Stimulated activated CD8-positive, alpha-beta memory T cell treated with anti-CD3 and anti-CD28 coated beads, Interleukin-4, amount 100 ng/mL, for 4 hours (primary cell): ENCODE results near the gene SELENOV.
A peak's percentile ranks its signal among the peaks of the same experiment; 100 is the strongest.
"Not testable (repeated sequence)": the region's sequence is repeated elsewhere in the genome, so short reads cannot be mapped to it uniquely, and the experiment has no call there.

Source experiments
- DNase-seq, 2 donors: peaks; one replicate each; pipeline ENCODE4 v3.0.0-alpha.2; 2020; ENCODE audit warnings: low read depth in 2 of 2, low spot score in 1 of 2

Gene SELENOV, protein sequence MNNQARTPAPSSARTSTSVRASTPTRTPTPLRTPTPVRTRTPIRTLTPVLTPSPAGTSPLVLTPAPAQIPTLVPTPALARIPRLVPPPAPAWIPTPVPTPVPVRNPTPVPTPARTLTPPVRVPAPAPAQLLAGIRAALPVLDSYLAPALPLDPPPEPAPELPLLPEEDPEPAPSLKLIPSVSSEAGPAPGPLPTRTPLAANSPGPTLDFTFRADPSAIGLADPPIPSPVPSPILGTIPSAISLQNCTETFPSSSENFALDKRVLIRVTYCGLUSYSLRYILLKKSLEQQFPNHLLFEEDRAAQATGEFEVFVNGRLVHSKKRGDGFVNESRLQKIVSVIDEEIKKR

GRCh38 chr19:39514840-39515550, at the start of gene SELENOV:
TSS of gene SELENOV (plus strand) at chr19:39515139. CDS start at chr19:39515213, 74 bp downstream.
- no peak for DNase-seq

DNA sequence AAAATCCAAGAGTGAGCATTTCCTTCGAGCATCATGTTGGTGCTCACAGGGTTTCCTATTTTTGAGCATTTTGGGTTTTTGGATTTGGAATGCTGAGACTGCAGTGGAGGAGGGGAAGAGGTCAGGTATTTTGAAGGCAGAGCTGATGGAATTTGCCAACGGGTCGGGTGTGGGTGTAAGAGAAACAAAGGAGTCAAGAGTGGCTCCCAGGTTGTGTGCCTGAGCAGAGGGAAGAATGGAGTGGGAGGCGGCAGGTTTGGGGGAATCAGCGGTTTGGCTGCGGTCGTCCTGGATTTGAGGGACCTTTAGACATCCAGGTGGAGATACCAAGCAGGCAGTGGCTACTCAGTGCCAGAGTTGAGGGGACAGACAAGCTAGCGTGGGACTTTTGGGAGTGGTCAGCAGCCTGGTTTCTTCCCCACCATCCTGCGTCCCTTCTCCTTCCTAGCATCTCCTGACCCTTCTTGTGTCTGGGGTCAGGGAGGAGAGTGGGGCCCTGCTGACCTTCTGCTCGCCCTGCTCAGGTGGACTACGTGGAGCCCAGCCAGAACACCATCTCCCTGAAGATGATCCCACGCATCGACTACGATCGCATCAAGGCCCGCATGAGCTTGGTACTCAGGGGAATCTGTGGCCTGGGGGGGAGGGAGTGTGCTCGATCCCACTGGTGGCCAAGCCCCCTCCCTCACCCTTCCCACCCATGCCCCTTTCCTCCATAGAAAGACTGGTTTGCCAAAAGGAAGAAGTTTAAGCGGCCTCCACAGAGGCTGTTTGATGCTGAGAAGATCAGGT, 48.8 kb upstream of the SELENOV start:
- no peak for DNase-seq

DNA sequence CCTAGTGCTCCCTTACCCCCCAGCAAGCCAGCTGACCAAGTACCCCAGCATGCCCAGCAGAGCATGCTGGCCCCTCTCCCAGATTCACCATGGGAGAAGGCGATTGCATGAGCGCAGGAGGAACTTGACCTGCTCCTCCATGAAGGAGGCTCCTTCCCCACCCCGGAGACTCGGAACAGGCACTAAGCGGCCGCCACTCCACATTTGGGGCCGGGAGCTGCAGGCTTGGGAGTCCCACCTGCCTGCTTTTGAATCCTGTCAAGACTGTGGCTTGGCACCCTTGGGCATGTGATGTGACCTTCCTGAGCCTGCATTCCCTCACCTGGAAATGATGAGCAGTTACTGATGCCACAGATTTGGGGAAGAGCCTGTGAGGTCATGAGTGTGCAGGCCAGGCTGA, 47.0 kb upstream of the SELENOV start:
- no peak for DNase-seq

DNA sequence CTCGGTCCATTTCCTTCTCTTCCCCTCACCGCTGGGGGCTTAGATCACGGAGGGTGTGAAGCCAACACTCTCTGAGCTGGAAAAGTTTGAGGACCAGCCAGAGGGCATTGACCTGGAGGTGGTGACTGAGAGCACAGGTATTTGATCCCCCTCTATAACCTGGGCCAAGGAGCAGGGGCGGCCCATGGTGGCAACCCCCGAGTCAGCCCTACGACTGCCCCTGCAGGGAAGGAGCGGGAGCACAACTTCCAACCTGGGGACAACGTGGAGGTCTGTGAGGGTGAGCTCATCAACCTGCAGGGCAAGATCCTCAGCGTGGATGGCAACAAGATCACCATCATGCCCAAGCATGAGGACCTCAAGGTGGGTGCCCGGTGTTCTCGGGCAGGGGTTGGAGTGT, 45.9 kb upstream of the SELENOV start:
- no peak for DNase-seq

- DNase-seq: no peak
These were observed 45.4 kb upstream of the SELENOV start for GRCh38 chr19:39469567-39469966.

DNA sequence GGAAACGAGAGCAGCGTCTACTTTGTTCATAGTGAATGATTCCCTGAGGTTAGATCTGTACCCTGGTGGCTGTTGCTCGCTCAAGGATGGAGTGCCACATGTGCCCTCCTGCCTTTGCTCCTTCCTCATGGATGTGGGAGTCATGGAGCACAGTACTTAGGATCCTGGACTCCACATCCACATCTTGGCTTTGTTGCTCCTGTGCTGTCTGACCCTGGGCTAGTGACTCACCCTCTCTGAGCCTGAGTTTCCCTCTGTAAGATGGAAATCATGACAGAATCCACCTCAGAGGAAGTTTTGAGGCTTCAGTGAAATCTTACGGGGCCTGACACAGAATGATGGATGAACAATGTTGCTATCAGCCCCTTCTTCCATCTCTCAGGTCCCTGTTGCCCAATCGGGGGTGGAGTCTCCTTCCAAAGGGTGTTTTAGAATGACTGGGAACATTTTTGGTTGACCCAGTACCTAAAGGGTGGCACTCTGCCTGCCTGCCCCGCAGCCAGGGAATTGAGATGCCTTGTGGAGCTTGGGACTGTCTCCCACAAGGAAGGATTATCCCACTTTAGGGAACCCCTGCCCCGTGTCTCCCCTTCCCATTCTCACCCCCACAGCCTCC, 44.1 kb upstream of the SELENOV start:
- no peak for DNase-seq

DNA sequence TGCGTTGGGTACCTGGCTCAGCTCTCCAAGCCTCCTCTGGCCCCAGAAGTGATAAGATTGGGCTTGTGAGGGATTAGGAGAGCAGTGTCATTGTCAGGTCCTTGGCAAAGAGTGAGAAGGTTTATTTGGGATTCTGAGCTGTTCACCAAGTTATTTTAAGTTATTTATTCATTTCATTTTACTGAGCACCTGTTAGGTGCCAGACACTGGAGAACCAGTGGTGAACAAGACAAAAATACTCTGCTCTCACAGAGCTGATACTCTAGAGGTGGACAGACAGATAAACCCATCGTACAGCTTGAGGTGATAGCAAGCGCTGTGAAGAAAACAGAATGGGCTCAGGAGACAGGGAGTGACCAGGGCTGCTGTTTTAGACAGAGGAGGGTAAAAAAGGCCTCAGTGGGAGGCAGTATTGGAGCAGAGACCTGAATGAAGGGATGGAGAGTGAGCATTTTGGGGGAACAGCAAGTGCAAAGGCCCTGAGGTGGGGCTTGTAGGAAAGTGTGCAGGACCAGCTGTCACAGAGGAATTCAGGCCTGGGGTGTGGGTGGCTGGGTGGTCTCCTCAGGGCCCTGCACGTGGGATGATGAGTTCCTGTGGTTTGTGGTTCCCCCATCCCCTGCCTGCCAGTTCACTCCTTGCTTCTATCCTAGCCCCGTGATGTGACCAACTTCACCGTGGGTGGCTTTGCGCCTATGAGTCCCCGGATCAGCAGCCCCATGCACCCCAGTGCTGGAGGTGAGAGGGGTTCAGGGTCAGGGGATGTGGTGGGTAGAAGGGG, 43.0 kb upstream of the SELENOV start:
- DNase-seq: no peak

DNA sequence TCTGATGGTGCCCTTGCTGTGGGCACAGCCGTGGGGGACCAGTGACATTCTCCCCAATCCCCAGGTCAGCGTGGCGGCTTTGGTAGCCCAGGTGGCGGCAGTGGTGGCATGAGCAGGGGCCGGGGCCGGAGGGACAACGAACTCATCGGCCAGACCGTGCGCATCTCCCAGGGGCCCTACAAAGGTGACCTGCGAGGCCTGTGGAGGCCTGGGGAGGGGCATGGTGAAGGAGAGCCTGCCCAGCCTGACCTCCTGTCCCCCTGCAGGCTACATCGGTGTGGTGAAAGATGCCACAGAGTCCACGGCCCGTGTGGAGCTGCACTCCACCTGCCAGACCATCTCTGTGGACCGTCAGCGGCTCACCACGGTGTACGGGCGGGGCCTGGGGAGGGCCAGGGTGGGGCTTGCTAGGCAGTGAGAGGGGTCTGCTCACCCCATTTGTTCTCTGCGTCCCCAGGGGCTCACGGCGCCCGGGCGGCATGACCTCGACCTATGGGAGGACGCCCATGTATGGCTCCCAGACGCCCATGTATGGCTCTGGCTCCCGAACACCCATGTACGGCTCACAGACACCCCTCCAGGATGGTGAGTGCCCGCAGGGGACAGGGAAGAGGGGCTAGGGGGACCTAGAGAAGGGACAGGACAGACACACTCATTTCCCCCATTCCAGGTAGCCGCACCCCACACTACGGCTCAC, 42.0 kb upstream of the SELENOV start:
- no peak for DNase-seq

GRCh38 chr19:39473443-39473960, 41.4 kb upstream of the SELENOV start:
- no peak for DNase-seq

GRCh38 chr19:39474139-39474620, 40.8 kb upstream of the SELENOV start:
- peak; percentile 38 to 50 for DNase-seq

GRCh38 chr19:39475748-39476147, 39.2 kb upstream of the SELENOV start:
- no peak for DNase-seq

DNA sequence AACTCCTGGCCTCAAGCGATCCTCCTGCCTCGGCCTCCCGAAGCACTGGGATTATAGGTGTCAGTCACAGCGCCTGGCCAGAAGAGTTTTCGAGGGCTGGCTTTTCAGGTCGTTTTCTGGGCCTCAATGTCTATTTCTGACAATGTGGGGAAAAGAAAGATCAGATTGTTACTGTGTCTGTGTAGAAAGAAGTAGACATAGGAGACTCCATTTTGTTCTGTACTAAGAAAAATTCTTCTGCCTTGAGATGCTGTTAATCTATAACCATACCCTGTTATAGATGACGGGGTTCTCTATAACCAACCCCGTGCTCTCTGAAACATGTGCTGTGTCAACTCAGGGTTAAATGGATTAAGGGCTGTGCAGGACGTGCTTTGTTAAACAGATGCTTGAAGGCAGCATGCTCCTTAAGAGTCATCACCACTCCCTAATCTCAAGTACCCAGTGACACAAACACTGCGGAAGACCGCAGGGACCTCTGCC, 35.6 kb upstream of the SELENOV start:
- not testable (repeated sequence) for DNase-seq

GRCh38 chr19:39479916-39480315, 35.0 kb upstream of the SELENOV start:
- DNase-seq: no peak

GRCh38 chr19:39480337-39481228, 34.4 kb upstream of the SELENOV start, which contains the start of gene TIMM50:
TSS of gene TIMM50 (plus strand) at chr19:39480838. CDS start at chr19:39480854, 16 bp downstream.
- DNase-seq: peak; percentile 93 to 94

GRCh38 chr19:39481229-39481545, 33.8 kb upstream of the SELENOV start:
- DNase-seq: no peak

DNA sequence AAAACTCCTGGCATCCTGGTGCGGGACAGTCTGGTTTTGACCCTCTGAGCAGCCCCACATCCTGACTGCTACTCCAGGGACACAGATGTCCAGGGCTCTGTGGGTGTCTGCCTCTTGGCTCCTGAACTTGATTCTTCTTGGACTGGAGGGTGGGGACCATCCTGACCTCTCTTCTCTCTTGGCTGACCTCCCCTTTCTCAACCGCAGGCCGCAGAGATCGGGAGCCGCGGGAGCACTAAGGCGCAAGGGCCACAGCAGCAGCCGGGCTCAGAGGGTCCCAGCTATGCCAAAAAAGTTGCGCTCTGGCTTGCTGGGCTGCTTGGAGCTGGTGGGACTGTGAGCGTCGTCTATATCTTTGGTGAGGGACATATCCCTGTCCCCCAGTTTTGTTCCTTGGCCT, 33.3 kb upstream of the SELENOV start:
- DNase-seq: no peak

- no peak for DNase-seq
These were observed 31.8 kb upstream of the SELENOV start for GRCh38 chr19:39483141-39483540.

DNA sequence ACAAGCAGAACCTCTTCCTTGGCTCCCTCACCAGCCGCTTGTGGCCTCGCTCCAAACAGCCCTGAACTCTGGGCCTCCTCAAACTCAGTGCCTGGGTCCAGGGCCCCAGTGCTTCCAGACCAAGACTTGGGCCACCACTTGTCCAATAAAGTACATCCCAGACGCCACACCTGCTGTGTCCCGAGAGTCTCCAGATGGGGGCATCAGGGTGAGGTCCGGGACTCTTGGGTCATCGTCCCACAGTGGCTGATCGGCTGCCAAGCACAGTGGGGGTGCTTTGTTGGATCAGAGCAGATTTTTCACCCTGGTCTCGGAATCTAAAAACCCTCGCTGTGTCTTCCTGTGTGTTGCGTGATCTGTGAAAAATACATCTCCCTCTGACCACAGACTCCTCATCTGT, 25.2 kb upstream of the SELENOV start:
- no peak for DNase-seq
